ENCODE measurements around the gene NTM.

The NTM gene

DNA sequence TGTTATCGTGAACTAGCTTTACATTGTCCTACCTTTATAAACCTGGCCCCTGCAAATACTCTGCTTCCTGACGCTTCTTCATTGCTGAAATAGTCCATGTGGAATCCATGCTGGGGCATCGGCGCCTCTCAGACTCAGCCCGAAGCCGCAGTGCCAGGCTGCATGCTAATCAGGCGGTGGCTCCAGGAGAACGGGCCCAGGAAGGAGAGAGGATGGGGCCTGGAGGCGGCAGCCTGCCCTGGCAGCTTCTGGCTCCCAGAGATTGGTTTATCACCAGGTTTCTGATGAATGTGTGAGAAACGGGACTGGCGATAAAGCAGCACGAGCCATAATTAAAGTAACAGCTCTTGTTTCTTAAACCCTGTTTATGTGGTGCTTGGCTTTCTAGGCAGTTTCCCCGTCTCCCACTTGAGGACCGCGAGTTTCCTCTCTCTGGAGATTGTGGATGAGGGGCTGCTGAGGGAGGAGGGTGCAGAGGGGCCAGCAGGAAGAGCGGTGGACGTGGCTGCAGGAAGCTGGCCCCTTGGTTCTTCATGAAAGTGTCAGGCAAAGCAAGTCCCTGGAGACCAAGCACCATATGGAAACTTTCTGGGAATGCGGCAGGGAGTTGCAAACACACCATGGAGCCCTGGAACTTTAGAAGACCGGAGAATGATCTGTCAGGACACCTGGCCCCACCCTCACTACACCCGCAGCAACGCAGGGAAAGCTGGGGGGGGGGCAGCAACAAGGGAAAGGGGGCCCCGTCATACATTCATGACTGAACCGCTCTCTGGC lies 93.4 kb downstream of the NTM start:
- no peak overlapping the region for H3K27ac ChIP-seq
- TF ChIP-seq ZFX (IDR thresholded peaks at IDR 0.05; ENCODE audit: borderline replicate concordance), result no peak
- TF ChIP-seq, protein P1, sequence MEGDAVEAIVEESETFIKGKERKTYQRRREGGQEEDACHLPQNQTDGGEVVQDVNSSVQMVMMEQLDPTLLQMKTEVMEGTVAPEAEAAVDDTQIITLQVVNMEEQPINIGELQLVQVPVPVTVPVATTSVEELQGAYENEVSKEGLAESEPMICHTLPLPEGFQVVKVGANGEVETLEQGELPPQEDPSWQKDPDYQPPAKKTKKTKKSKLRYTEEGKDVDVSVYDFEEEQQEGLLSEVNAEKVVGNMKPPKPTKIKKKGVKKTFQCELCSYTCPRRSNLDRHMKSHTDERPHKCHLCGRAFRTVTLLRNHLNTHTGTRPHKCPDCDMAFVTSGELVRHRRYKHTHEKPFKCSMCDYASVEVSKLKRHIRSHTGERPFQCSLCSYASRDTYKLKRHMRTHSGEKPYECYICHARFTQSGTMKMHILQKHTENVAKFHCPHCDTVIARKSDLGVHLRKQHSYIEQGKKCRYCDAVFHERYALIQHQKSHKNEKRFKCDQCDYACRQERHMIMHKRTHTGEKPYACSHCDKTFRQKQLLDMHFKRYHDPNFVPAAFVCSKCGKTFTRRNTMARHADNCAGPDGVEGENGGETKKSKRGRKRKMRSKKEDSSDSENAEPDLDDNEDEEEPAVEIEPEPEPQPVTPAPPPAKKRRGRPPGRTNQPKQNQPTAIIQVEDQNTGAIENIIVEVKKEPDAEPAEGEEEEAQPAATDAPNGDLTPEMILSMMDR (IDR thresholded peaks at IDR 0.05), result no peak

DNA sequence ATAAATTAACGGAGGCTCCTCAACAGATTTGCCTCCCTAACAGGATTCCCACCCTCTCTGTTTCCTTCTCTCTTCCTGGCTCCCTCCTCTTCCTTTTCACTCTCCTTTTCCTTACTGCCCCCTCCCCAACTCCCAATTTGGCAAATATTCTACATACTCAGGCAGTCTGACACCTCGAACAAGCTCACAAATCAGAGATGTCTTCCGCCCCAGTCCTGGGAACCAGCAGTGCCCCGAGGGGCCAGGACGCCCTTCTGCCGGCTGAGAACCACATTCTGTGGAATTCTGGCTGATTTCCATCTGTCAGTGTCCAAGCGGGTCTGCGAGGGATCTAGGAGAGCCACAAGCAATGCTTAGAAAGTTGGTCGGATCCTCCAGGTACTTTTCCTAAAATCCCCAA lies 94.0 kb downstream of the NTM start:
- TF ChIP-seq, protein P1 (IDR thresholded peaks at IDR 0.05), result no peak
- no peak for TF ChIP-seq ZFX (IDR thresholded peaks at IDR 0.05; ENCODE audit: borderline replicate concordance)
- H3K27ac ChIP-seq, result no peak overlapping the region

DNA sequence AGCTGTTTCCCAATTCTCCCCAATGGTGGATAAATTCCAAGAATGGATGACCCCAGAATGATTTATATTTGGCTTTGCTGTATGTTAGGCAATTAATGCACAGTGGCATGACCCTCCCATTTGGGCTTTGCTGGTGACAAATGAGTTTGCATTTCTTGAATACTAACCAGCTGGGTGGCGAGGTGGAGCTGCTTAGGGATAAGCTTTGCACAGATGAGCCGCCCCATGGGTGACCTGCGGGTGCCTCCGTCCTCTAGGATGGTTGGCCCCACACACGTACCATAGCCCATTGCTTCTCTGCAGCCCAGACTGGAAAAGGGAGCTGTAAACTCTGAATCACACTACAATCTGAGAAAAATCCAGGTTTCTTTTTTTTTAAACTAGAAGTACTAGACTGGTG lies 94.6 kb downstream of the NTM start:
- TF ChIP-seq ZFX (IDR thresholded peaks at IDR 0.05; ENCODE audit: borderline replicate concordance), result no peak
- TF ChIP-seq, protein P1 (IDR thresholded peaks at IDR 0.05), result no peak
- no peak overlapping the region for H3K27ac ChIP-seq

DNA sequence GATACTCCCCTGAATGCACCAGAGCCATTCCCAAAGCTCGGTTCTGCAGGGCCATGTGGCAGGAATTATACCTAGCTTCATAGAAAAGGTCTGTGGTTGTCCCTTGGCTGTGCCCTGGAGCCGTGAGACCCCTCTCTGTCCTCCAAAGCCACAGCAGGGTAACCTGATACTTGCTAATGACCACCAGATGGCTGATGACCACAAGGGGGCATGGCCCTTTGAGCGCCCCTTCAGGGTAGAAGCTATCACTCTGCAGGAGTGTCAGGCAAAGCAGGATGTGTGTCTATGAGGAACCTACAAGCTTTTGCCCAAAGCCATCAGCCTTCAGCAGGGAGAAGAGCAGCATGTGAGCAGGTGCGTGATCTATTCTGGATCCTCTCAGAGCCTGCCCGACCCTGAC lies 95.3 kb downstream of the NTM start:
- H3K27ac ChIP-seq, result no peak overlapping the region
- no peak for TF ChIP-seq ZFX (IDR thresholded peaks at IDR 0.05; ENCODE audit: borderline replicate concordance)

DNA sequence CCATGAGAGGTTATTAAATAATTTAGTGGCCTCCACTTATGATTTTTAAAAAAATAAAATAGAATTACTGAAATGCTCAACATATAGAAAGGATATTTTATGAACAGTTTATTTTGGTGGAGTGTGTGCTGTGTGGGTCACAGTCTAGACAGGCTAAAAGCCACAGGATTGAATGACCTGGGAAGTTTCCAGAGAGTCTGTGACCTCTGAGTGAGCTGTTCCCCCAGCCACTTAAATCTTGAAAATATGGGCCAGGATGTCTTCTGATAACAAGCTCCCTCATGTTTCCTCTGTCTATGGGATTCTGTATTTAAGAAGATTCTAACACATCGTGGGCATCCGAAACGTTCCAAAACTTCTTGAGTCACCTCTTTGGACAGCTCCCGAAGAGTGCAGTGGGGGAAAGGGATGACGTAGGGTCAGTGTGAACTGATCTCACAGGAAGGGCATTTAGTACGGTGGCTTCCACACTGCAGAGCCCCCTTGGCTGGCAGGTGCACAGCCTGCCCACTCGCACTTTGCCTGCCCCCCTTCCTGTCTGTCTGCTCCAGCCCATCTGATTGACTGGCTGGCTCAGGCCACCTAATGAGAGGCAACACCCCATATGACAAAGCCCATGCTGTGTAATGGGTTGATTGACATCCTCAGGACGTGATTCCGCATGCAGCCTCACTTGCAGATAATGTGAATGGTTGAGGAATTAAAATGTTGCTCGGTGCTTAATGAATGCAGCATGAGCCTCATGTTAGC lies 97.4 kb downstream of the NTM start:
- H3K27ac ChIP-seq, result no peak overlapping the region
- TF ChIP-seq, protein P1 (IDR thresholded peaks at IDR 0.05), result no peak
- TF ChIP-seq ZFX (IDR thresholded peaks at IDR 0.05; ENCODE audit: borderline replicate concordance), result no peak

DNA sequence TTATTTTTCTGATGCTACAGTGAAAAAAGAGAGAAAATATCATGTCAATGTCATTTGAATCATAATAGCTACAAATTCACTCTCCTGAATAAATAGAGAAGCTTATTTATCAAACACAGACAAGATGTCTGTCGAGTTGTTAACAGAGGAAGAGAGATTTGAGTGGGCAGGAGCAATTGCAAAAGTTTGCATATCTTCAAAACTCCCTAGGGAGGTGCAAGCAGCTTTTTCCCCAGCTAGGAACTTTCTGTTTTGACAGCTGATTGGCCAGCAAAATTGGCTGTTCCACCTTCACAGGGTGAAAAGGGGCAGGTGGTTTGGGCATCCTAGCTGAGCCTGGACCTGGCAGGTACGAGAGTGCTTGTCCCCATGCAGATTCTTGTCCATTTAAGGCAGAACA lies 98.2 kb downstream of the NTM start:
- H3K27ac ChIP-seq, result no peak overlapping the region
- TF ChIP-seq, protein P1 (IDR thresholded peaks at IDR 0.05), result no peak
- no peak for TF ChIP-seq ZFX (IDR thresholded peaks at IDR 0.05; ENCODE audit: borderline replicate concordance)

DNA sequence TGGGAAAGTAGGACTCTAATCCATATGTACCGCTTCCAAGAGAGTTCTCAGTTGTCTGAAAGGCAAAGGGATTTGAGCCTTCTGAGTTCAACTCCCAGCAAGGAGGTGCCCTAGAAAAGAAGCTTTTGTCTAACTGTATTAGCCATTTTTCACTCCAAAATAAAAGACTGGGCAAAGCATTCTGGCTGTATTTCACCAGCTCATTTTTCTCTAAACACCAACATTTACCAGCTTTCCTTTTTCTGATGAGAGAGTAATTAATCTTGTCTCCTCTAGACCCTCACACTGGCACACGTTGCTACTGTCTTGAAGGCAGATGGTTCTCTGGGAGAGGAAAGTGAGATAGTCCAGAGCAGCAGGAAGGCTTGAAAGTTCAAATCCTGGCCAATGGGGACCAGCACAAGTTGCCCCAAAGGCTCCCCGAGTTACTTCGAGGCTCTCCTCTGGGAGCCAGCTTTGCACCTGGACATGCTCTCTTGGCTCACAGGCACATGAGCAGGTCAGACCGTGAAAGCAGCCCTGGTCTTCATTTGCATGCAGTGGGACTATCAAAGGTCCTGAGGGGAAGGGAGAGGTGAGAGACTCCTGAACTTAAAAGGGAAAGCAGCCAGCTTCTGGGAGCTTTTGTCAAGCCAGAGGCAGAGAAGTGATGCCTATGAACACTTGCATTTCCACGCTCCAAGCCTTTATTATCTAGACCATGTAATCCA lies 100.0 kb downstream of the NTM start:
- H3K27ac ChIP-seq, result no peak overlapping the region
- no peak for TF ChIP-seq ZFX (IDR thresholded peaks at IDR 0.05; ENCODE audit: borderline replicate concordance)
- TF ChIP-seq, protein P1 (IDR thresholded peaks at IDR 0.05), result no peak
